Stimulated activated CD4-positive, alpha-beta T cell treated with anti-CD3 and anti-CD28 coated beads, Interleukin-4, amount 100 ng/mL, for 48 hours (primary cell): ENCODE data around the gene RPL5.
"Not testable (repeated sequence)": the region's sequence is repeated elsewhere in the genome, so short reads cannot be mapped to it uniquely, and the experiment has no call there.

Experiments used
- DNase-seq, 2 donors: peaks; one replicate each; pipeline ENCODE4 v3.0.0-alpha.2; 2020; ENCODE audit warnings: low read depth in 2 of 2

Gene RPL5

GRCh38 chr1:92831762-92832536 lies at the start of gene RPL5:
RPL5 (plus strand) TSS chr1:92832040; CDS start chr1:92832115, 75 bp downstream.
- peak; percentile 94 to 97 for DNase-seq

GRCh38 chr1:92783550-92783949 lies 48.3 kb upstream of the RPL5 start:
- not testable (repeated sequence) for DNase-seq

- DNase-seq, result peak in 1 of 2 donors; percentile 28
Observed at GRCh38 chr1:92784021-92784638, 47.7 kb upstream of the RPL5 start.

GRCh38 chr1:92784639-92785500 lies 47.0 kb upstream of the RPL5 start, which contains the start of gene EVI5:
EVI5 (minus strand) TSS chr1:92785108; CDS start chr1:92736546, 48,562 bp downstream.
- DNase-seq, result peak; percentile 43 to 66

- no peak for DNase-seq
Observed at GRCh38 chr1:92786111-92786901, 45.5 kb upstream of the RPL5 start.

- DNase-seq, result no peak
Observed at GRCh38 chr1:92790081-92790480, 41.8 kb upstream of the RPL5 start.

- no peak for DNase-seq
Observed at GRCh38 chr1:92790867-92791266, 41.0 kb upstream of the RPL5 start.

GRCh38 chr1:92791487-92792066 lies 40.3 kb upstream of the RPL5 start:
- DNase-seq, result no peak

GRCh38 chr1:92792340-92792782 lies 39.5 kb upstream of the RPL5 start:
- DNase-seq, result no peak

- DNase-seq, result no peak
Observed at GRCh38 chr1:92795166-92795565, 36.7 kb upstream of the RPL5 start.

- no peak for DNase-seq
Observed at GRCh38 chr1:92797297-92797696, 34.5 kb upstream of the RPL5 start.

- no peak for DNase-seq
Observed at GRCh38 chr1:92797961-92798360, 33.9 kb upstream of the RPL5 start.

- no peak for DNase-seq
Observed at GRCh38 chr1:92803140-92803887, 28.5 kb upstream of the RPL5 start.

GRCh38 chr1:92804721-92805201 lies 27.1 kb upstream of the RPL5 start:
- DNase-seq, result no peak

- DNase-seq, result no peak
Observed at GRCh38 chr1:92805216-92805615, 26.6 kb upstream of the RPL5 start.

- no peak for DNase-seq
Observed at GRCh38 chr1:92808381-92808780, 23.5 kb upstream of the RPL5 start.

- DNase-seq, result no peak
Observed at GRCh38 chr1:92816732-92817131, 15.1 kb upstream of the RPL5 start.

GRCh38 chr1:92817137-92817697 lies 14.6 kb upstream of the RPL5 start:
- DNase-seq, result no peak

- no peak for DNase-seq
Observed at GRCh38 chr1:92817986-92818764, 13.7 kb upstream of the RPL5 start.
